ENCODE measurements around the gene OR51A7. TPM values are rescaled to one million over a fixed set of nuclear protein-coding genes. Genes with fewer than 3 reads are reported as not detected.

OR51A7 gene
- total RNA-seq, 1 donor from 2014 or later, result not detected

DNA sequence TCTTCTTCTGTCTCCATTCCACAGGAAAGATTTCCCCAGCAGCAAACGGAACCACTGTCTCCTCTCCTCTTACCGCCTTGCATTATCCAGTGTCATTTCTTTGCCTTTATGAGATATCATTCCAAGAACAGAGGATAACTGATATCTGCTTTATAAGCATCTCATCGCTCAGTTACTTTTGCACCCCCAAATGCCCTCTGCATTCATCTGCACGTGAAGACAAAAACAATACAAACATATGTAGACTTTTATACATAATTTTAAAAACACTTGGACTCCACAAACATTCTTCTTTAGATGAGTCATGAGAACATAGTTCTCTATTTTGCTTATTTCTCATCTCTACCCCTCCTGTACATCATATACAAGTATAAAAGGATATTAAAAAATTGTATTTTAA is 22.4 kb upstream of the OR51A7 start:
- intact Hi-C loops (cut with DNase I), result no loop called here
- no peak overlapping the region for H3K4me3 ChIP-seq
- no peak overlapping the region for H3K27ac ChIP-seq
- H3K27me3 ChIP-seq, result no peaks in the 10 kb centered on the region
- no peaks in the 10 kb centered on the region for H3K4me1 ChIP-seq
- H3K36me3 ChIP-seq, result no peaks in the 10 kb centered on the region
- no peaks in the 10 kb centered on the region for H3K9me3 ChIP-seq
- no peak for DNase-seq (ENCODE audit: extremely low spot score in 2 of 2)
- TF ChIP-seq POLR2A (IDR thresholded peaks at IDR 0.05) (no peak), POLR2AphosphoS5 (IDR thresholded peaks at IDR 0.05; ENCODE audit: insufficient read depth in 1 of 2, low read depth in 1 of 2) (no peak)
- TF ChIP-seq, protein P1, sequence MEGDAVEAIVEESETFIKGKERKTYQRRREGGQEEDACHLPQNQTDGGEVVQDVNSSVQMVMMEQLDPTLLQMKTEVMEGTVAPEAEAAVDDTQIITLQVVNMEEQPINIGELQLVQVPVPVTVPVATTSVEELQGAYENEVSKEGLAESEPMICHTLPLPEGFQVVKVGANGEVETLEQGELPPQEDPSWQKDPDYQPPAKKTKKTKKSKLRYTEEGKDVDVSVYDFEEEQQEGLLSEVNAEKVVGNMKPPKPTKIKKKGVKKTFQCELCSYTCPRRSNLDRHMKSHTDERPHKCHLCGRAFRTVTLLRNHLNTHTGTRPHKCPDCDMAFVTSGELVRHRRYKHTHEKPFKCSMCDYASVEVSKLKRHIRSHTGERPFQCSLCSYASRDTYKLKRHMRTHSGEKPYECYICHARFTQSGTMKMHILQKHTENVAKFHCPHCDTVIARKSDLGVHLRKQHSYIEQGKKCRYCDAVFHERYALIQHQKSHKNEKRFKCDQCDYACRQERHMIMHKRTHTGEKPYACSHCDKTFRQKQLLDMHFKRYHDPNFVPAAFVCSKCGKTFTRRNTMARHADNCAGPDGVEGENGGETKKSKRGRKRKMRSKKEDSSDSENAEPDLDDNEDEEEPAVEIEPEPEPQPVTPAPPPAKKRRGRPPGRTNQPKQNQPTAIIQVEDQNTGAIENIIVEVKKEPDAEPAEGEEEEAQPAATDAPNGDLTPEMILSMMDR (IDR thresholded peaks at IDR 0.05), result no peak

DNA sequence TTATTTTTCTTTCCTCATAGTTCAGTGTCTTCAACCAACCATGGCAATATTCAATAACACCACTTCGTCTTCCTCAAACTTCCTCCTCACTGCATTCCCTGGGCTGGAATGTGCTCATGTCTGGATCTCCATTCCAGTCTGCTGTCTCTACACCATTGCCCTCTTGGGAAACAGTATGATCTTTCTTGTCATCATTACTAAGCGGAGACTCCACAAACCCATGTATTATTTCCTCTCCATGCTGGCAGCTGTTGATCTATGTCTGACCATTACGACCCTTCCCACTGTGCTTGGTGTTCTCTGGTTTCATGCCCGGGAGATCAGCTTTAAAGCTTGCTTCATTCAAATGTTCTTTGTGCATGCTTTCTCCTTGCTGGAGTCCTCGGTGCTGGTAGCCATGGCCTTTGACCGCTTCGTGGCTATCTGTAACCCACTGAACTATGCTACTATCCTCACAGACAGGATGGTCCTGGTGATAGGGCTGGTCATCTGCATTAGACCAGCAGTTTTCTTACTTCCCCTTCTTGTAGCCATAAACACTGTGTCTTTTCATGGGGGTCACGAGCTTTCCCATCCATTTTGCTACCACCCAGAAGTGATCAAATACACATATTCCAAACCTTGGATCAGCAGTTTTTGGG is 21.6 kb upstream of the OR51A7 start, which contains the start of gene OR51T1:
TSS of gene OR51T1 (plus strand) at position 41 of the 641 bp plus-strand sequence. CDS start at position 41, 0 bp downstream.
- Histone ChIP-seq H3K9me3 (no peaks in the 10 kb centered on the region), H3K27me3 (no peaks in the 10 kb centered on the region), H3K4me1 (no peaks in the 10 kb centered on the region), H3K27ac (no peak within 1 kb of the TSS), H3K4me3 (no peak within 1 kb of the TSS), H3K36me3 (no peaks in the 10 kb centered on the region)
- DNase-seq (ENCODE audit: extremely low spot score in 2 of 2), result no peak
- no peak for TF ChIP-seq POLR2AphosphoS5 (IDR thresholded peaks at IDR 0.05; ENCODE audit: insufficient read depth in 1 of 2, low read depth in 1 of 2)
- TF ChIP-seq, protein P1 (IDR thresholded peaks at IDR 0.05), result no peak
- TF ChIP-seq POLR2A (IDR thresholded peaks at IDR 0.05), result no peak
- intact Hi-C loops (cut with DNase I), result no loop called here

DNA sequence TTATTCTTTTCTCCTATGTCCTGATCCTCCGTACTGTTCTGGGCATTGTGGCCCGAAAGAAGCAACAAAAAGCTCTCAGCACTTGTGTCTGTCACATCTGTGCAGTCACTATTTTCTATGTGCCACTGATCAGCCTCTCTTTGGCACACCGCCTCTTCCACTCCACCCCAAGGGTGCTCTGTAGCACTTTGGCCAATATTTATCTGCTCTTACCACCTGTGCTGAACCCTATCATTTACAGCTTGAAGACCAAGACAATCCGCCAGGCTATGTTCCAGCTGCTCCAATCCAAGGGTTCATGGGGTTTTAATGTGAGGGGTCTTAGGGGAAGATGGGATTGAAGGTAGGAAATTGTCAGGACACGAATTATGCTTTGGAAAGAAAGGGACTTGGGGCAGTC is 21.0 kb upstream of the OR51A7 start:
- no peaks in the 10 kb centered on the region for H3K4me1 ChIP-seq
- H3K27ac ChIP-seq, result no peak overlapping the region
- H3K27me3 ChIP-seq, result no peaks in the 10 kb centered on the region
- no peak for DNase-seq (ENCODE audit: extremely low spot score in 2 of 2)
- intact Hi-C loops (cut with DNase I), result no loop called here
- no peaks in the 10 kb centered on the region for H3K36me3 ChIP-seq
- no peak for TF ChIP-seq POLR2AphosphoS5 (IDR thresholded peaks at IDR 0.05; ENCODE audit: insufficient read depth in 1 of 2, low read depth in 1 of 2)
- no peak overlapping the region for H3K4me3 ChIP-seq
- no peaks in the 10 kb centered on the region for H3K9me3 ChIP-seq

DNA sequence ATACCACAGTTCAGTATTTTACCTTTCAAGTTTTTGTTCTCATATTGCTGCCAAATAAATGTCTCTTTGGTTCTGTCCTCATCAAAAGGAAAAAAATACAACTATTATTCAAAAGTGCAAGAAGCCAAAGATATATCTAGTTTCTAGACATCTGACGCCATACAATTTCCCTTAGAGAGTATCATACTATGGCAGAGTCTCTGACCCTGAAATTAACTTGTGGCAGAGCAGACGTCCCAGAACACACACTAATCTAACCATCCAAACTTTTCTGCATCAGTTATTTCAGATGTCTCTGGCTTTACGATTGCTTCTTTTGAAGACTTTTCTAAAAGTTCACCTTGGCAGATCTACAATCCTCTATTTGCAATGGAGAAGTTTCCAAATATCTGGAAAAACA is 19.2 kb upstream of the OR51A7 start:
- no peak overlapping the region for H3K27ac ChIP-seq
- H3K4me1 ChIP-seq, result no peaks in the 10 kb centered on the region
- no peak overlapping the region for H3K4me3 ChIP-seq
- H3K36me3 ChIP-seq, result no peaks in the 10 kb centered on the region
- no peak for DNase-seq (ENCODE audit: extremely low spot score in 2 of 2)
- H3K9me3 ChIP-seq, result no peaks in the 10 kb centered on the region
- TF ChIP-seq, protein P1 (IDR thresholded peaks at IDR 0.05), result no peak
- no peak for TF ChIP-seq POLR2AphosphoS5 (IDR thresholded peaks at IDR 0.05; ENCODE audit: insufficient read depth in 1 of 2, low read depth in 1 of 2)
- H3K27me3 ChIP-seq, result no peaks in the 10 kb centered on the region
- intact Hi-C loops (cut with DNase I), result no loop called here

DNA sequence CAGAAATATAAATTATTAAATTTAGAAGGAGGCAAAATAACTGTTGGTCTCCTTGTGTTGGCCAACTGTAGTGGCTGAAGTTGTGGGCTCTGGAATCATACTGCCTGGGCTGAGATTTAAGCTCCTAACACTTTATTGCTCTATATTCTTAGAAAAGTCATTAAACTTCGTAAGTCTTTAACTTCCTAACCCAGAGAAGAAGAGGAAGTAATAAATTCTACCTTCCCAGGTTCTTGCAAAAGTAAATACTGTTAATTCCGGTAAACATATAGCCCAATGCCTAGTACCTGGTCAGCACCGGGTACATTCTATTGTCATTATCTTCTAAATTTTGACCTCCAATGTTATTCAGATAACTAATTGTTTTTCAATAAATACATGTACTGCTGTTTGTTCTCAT is 17.4 kb upstream of the OR51A7 start:
- H3K27me3 ChIP-seq, result no peaks in the 10 kb centered on the region
- no peaks in the 10 kb centered on the region for H3K4me1 ChIP-seq
- TF ChIP-seq, protein P1 (IDR thresholded peaks at IDR 0.05), result no peak
- TF ChIP-seq POLR2A (IDR thresholded peaks at IDR 0.05), result no peak
- TF ChIP-seq POLR2AphosphoS5 (IDR thresholded peaks at IDR 0.05; ENCODE audit: insufficient read depth in 1 of 2, low read depth in 1 of 2), result no peak
- intact Hi-C loops (cut with DNase I), result no loop called here
- no peak overlapping the region for H3K27ac ChIP-seq
- H3K4me3 ChIP-seq, result no peak overlapping the region
- H3K9me3 ChIP-seq, result no peaks in the 10 kb centered on the region
- DNase-seq (ENCODE audit: extremely low spot score in 2 of 2), result no peak
- H3K36me3 ChIP-seq, result no peaks in the 10 kb centered on the region

Data from vagina (tissue), 2 donors.